ENCODE measurements around the gene MAN1C1. TPM values are rescaled to one million over a fixed set of nuclear protein-coding genes. Genes with fewer than 3 reads are reported as not detected.

The MAN1C1 gene
- total RNA-seq, 1 donor from 2014 or later = 0.63 TPM

DNA sequence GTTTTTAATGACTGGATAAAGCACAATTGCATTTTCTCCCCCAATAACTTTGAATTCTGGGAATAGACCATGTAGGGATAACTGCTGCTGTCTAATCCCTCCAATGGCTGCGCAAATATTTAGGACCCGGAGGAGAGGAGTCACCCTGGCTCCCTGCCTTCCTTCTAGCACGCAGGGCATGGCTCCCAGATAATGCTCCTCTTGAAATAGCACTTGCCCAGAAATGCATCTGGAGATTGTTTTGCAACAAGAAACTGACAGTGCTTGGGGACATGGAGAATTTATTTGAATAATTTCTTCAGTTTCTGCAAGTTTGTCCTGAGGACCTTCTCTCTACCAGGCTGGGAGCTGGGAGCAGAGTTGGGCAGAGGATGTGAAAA is 83.5 kb downstream of the MAN1C1 start:
- H3K4me3 ChIP-seq (ENCODE audit: low read depth, low read length) = no peak overlapping the region
- no peak for DNase-seq (ENCODE audit: low read depth)
- TF ChIP-seq, protein P1, sequence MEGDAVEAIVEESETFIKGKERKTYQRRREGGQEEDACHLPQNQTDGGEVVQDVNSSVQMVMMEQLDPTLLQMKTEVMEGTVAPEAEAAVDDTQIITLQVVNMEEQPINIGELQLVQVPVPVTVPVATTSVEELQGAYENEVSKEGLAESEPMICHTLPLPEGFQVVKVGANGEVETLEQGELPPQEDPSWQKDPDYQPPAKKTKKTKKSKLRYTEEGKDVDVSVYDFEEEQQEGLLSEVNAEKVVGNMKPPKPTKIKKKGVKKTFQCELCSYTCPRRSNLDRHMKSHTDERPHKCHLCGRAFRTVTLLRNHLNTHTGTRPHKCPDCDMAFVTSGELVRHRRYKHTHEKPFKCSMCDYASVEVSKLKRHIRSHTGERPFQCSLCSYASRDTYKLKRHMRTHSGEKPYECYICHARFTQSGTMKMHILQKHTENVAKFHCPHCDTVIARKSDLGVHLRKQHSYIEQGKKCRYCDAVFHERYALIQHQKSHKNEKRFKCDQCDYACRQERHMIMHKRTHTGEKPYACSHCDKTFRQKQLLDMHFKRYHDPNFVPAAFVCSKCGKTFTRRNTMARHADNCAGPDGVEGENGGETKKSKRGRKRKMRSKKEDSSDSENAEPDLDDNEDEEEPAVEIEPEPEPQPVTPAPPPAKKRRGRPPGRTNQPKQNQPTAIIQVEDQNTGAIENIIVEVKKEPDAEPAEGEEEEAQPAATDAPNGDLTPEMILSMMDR (conservative IDR thresholded peaks at IDR 0.05; ENCODE audit: low read depth, low read length) = no peak

DNA sequence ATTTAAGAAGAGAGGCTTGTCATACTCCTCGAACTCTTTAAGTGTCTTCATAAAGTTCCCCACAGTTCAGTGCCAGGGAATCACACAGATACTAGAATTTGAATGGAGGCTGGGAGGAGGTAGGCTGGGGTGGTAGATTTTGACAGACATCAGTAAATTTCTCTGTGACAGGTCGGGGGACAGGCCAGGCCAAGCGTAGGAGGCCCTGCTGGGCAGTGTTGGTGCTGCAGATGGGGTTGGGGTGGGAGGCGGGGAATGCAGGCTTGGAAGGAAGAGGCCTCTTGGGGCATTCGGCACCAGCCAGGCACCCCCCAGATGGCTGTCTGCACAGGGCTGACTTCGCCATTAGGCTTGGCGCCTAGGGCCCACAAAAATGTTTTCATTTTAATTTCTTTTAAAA is 84.0 kb downstream of the MAN1C1 start:
- DNase-seq (ENCODE audit: low read depth) = no peak
- TF ChIP-seq, protein P1 (conservative IDR thresholded peaks at IDR 0.05; ENCODE audit: low read depth, low read length) = peak; percentile 9
- H3K4me3 ChIP-seq (ENCODE audit: low read depth, low read length) = no peak overlapping the region

DNA sequence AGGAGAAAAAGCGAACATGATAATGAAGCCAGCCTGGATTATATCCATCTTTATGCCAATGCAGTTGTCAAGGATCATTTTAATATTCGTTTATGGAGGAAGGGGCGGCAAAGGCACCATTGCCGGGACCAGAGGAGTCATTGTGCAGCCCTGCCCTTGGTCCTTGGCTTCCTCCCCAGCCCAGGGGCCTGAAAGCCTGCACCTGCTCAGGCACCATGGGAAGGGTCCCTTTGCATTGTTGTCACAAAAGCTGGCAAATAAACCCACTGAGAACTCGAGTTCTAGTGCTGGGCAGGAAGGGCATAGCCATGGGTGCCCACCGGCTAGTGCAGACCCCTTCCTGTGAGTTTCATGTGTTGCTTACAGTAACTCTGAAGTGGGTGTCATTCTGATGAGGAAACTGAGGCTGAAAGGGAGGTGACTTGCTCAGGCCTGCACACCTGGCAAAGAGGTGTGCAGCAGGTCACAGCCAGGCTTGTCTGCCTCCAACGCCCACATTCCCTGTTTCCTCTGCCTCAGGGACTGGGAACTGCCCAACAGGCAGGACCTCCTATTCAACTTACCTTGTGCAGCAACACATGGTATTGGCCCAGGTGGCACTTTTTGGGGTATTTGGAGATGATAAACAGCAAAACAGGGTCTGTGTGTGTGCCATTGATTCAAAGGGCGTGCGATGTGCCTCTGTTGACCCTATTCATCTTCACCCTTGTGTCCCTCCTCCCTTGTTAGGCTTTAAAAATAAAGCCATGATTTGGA is 84.6 kb downstream of the MAN1C1 start:
- H3K4me3 ChIP-seq (ENCODE audit: low read depth, low read length) = no peak overlapping the region
- TF ChIP-seq, protein P1 (conservative IDR thresholded peaks at IDR 0.05; ENCODE audit: low read depth, low read length) = no peak
- DNase-seq (ENCODE audit: low read depth) = no peak

DNA sequence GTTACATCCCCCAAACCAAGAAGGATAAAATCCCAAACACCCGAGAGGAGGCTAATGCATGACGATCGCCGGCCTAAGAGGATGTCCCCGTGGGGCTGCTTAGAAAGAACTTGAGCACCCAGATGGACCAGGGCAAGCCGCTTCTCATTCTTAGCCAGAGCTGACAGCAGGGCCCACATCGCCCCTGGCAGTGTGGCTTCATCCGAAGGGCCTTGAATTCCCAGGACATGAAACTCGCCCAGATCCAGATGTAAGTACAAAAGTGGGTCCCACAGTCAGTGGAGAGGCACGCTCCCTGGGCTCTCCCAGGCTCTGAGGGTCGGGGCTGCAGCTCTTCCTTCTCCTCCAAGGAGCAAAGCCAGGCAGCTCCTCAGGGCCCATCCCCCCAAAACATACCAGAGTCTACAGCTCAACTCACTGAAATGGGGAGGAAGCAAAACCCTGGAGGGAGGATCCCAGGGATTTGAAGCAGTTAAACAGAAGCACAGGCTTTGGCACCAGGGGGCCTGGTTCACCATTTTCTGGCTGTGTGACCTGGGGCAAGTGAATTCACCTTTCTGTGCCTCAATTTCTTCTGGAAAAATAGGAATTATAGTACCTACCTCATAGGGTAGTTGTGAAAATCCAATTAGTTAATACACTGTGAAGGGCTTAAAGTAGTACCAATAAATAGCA is 85.6 kb downstream of the MAN1C1 start:
- H3K4me3 ChIP-seq (ENCODE audit: low read depth, low read length) = no peak overlapping the region
- TF ChIP-seq, protein P1 (conservative IDR thresholded peaks at IDR 0.05; ENCODE audit: low read depth, low read length) = no peak
- DNase-seq (ENCODE audit: low read depth) = no peak

DNA sequence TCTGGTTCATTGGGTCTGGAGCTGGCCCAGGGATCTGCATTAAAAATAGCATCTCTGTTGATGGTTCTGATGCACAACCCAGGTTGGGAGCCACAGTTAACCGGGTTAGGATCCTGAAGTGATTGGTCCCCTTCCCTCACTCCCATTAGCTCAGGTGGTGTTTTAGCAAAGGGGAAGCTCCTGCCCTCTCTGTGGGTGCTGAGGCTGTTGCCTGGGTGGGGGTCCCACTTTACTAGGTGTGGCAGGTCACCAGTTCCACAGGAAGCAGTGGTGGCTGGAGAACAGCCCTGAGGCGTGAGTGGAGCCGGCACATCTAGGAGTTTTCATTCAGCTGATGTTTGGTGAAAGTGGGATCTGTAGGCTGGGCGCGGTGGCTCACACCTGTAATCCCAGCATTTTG is 86.5 kb downstream of the MAN1C1 start:
- H3K4me3 ChIP-seq (ENCODE audit: low read depth, low read length) = no peak overlapping the region
- TF ChIP-seq, protein P1 (conservative IDR thresholded peaks at IDR 0.05; ENCODE audit: low read depth, low read length) = no peak
- DNase-seq (ENCODE audit: low read depth) = no peak

DNA sequence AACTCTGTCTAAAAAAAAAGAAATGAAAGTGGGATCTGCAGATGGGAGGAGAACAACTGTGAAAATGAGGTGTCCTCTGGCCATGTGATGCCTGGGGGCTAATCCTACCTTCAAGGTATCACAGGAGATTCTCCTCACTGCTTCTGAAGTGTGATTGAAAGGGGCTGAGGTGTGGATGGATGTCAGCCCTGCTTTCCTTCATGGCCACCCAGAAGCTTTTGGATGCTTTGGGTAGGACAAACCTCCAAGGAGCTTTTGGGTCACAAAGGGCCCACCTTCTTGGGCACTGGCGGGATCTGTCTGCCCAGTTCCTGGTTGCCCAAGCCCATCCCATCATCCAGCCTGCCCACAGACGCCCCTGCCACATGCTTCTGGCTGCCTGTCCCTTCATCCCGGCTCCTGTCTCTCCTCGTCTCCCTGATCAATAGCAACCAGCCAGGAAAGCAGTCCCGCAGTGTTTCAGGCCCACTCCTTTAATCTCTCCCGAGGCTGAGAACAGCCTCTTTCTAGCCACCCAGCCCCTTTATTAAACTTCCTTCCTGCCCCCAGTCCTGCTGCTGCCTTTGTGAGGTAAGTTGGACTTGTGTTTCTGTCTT is 87.2 kb downstream of the MAN1C1 start:
- H3K4me3 ChIP-seq (ENCODE audit: low read depth, low read length) = no peak overlapping the region
- DNase-seq (ENCODE audit: low read depth) = no peak
- TF ChIP-seq, protein P1 (conservative IDR thresholded peaks at IDR 0.05; ENCODE audit: low read depth, low read length) = no peak

Data from epithelial cell of proximal tubule (primary cell).